SW 1271 (cell line): ENCODE data around the gene CSMD2.
"Not testable (repeated sequence)": the region's sequence is repeated elsewhere in the genome, so short reads cannot be mapped to it uniquely, and the experiment has no call there.

Experiments used
- DNase-seq, 2 experiments: peaks; one replicate each; lab custom pipeline; 2025; lab: John Stamatoyannopoulos, UW

CSMD2 gene

DNA sequence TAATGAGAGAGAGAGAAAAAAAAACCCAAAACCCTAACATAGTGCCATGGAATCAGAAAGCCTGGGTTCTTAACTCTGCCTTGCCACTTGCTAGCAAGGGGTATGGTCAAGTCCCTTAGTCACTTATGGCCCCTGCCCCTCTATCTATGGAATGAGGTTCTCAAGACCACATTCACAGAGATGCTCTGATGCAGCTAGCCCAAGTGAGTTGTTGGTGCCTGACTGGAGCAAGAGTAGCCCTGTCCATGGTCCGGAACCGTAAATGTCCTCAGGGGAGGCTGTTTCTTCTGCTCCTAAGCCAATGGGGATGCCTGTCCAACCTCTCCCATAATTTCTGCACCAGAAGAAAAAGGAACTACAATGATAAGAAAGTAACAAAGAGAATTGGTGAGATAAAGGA, 56.8 kb downstream of the CSMD2 start:
- no peak for DNase-seq

DNA sequence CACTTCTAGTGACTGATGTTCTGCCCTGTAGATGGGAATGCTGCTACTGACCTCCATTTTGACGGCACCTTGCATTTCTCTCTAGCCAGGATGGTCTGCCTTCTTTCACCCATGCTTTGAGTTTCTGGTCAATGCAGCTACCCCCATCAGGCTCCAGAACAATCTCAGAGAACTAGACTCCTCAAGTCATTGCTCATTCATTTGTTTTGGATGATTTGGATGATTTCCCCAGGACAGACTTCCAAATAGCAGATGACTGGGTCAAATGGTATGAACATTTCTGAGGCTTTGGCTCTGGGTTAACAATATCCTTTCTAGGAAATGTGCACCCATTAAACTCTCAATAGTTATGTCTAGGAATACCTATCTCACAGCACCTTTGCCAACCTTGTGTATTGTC, 63.9 kb downstream of the CSMD2 start:
- peak in 1 of 2 experiments; percentile 30 for DNase-seq

DNA sequence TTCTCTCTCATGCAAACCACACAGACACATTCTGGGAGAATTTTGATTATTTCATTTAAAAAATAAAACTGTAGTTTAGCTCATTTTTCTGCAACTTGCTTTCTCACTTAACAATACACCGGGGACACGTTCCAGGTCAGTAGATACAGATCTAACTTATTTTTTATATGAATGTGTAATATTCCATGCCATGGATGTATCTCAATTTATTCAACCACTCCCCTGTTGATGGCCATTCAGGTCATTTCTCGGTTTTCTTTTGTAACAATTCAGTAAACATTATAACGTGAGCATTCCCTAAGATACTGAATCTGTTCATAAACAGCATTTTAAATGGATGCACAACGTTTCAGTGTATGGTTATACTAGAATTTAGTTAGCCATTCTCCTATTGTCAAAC, 64.7 kb downstream of the CSMD2 start:
- DNase-seq: no peak

DNA sequence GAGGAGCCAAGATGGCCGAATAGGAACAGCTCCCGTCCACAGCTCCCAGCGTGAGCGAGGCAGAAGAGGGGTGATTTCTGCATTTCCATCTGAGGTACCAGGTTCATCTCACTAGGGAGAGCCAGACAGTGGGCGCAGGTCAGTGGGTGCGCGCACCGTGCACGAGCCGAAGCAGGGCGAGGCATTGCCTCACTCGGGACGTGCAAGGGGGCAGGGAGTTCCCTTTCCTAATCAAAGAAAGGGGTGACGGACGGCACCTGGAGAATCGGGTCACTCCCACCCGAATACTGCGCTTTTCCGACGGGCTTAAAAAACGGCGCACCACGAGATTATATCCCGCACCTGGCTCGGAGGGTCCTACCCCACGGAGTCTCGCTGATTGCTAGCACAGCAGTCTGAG, 72.6 kb downstream of the CSMD2 start:
- DNase-seq: not testable (repeated sequence)

DNA sequence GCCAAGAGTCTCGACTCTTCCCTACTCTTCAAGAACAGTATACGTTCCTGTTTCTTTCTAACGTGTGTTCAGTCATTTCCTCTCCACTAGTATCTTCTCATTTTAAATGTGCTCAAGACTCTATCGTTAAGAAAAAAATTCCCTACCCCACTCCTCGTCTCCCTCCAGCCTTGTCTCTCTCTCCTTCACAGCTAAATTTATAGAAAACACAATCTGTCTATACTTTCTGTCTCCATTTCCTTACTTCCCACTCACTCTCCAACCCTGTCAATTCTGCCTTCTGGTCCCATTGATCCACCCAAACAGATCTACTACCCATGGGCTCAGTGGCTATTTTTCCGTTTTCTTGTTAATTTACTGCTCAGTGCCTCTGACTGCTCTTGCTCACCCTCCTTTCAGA, 75.3 kb downstream of the CSMD2 start:
- DNase-seq: no peak

DNA sequence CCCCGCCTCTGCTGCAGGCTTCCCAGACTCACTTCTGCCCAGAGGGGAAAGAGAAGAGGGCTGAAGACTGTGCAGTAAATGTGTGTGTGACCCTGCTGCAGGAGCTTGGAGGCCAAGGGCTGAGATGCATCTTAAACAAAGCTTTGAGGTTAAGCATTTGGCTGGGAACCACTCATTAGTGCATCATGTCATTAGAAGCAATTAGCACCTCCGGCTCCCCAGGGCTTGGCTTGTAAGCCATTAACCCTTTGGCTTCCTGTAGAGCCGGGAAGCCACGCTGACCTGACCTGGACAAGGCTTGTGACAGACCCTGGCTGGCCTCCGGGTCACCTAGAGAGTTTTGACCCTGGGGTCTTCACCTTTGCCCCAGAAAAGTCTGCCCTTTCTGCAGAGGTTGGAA, 77.0 kb downstream of the CSMD2 start:
- no peak for DNase-seq

DNA sequence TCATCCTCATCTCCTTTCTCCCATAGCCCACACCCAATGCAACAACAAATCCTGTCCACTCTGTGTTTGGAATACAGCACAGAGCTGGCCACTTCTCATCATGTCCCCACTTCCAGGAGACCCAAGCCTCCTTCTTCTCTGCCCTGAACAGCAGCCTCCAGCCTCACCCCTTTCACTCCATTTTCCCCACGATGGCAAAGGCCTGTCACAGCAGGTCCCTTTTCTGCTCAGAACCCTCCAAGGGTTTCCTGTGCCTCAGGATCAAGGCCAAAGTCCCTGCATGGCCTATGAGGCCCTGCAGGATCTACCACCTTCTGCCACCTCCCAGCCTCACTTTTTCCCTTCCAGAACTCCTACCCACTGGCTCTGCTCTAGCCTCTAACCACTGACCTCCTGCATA, 78.5 kb downstream of the CSMD2 start:
- no peak for DNase-seq

DNA sequence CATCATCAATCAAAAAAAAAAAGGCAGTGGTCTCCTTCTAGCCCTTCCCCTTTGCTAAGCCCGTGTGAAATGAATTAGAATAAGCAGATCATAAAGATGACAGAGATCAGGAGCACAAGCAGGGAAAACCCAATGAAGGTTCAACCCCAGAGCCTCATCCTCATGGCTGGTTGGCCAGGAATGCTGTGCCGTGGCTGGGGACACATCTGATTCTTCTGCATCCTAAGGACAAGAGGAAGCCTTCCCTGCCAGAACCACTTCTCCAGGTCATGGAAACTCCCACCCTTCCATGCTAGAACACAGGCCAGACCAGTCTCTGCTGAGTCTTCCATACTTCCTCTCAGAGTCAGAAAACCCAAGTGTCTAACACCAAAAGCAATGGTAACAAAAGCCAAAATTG, 81.1 kb downstream of the CSMD2 start:
- DNase-seq: no peak

DNA sequence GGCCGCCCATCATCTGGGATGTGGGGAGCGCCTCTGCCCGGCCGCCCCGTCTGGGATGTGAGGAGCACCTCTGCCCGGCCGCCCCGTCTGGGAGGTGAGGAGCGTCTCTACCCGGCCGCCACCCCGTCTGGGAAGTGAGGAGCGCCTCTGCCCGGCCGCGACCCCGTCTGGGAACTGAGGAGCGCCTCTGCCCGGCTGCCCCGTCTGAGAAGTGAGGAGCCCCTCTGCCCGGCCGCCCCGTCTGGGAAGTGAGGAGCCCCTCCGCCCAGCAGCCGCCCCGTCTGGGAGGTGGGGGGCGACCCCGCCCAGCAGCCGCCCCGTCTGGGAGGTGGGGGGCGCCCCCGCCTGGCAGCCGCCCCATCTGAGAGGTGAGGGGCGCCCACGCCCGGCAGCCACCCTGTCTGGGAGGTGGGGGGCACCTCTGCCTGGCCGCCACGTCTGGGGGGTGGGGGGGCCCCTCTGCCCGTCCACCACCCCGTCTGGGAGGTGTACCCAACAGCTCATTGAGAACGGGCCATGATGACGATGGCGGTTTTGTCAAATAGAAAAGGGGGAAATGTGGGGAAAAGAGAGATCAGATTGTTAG, 82.9 kb downstream of the CSMD2 start:
- not testable (repeated sequence) for DNase-seq

DNA sequence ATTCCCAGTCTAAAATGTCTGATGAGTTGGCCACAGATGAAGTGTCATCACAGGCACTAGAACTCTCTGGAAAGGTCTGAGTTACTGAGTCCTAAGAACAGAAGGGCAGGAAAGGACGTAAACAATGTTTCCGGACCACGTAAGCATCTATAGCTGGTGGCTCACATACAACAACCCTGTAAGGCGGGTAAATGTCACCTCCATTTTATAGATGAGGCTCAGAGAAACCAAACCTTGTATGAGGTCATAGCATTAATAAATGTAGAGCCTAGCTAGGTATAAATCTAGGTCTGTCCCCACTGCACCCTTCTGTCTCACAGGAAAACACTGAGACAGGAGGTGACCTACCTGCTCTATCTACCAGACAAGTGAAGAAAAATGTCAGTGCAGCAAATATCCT, 86.6 kb downstream of the CSMD2 start:
- DNase-seq: no peak

DNA sequence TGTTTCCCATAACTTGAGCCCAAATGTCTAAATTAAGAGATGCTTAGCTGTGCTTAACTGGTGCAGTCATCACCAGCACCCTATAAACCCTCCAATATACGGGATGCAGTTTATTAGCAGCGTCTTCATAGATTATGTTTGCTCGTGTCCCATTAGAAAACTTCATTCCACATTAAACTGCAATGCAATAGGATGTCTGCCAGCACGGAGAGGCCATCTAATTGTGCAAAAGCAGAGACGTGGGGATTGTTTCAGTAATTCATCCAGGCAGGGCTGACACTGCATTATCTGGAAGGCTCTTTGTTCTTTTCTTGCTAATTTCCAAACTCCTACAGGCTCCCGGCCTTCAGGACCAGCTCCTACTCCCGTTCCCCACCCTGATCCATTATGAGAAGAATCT, 89.5 kb downstream of the CSMD2 start:
- DNase-seq: no peak

DNA sequence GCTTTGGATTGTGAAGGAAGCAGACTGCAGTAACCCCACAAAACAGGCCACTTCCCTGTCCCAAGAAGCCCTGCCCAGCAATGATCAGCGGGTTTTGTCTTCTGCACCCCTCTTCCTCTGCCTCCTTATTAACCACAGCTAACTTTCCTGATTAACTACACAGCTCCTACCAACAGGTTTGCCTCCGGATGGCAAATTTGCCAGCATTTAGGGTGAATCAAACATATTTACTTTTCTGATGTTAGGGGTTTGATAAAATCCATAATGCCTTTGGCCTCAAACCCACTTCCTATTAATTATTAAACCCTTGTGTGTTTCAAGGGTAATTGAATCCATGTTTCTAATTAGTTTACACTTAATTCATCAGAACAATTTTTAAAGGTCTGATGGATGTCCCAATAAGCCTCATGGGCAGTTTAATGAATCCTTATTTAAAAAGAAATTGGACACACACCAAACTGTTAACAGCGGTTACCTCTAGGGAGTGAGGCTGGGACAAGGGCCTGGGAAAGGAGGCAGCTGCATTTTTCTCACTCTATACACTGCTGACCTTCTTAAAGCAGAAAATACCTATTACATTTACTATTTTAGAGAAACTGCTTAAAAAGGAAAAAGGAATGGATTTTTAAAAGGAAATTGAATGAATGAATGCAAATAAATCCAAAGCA, 91.9 kb downstream of the CSMD2 start:
- no peak for DNase-seq

DNA sequence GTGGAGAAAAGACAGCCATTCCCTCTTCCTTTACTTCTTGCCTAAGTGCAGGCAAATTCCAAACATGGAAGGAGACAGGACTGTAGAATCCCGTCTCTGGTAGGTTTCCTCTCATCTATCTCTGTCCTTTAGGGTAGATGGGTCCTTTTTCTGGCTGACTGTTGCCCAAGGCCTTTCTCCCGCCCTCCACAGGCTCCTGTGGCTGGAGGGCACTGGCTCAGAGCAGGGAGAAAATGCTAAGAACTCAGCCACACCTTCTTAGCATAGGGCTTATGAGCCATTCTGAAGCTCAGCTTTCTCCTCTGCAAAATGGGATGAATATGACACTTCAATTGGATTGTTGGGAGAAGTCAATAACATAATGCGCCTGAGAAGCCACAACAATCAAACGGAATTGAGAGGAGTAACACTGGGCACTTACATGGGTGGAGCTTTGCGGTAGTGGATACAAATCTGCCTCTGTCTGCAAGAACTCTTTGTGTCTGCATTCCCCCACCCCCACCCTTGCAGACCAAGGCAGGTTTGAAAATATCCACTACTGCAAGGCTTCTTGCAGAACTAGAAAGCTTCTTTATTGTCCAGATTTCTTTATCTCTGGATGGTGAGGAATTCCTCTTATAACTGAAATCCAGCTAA, 94.7 kb downstream of the CSMD2 start:
- DNase-seq: no peak

DNA sequence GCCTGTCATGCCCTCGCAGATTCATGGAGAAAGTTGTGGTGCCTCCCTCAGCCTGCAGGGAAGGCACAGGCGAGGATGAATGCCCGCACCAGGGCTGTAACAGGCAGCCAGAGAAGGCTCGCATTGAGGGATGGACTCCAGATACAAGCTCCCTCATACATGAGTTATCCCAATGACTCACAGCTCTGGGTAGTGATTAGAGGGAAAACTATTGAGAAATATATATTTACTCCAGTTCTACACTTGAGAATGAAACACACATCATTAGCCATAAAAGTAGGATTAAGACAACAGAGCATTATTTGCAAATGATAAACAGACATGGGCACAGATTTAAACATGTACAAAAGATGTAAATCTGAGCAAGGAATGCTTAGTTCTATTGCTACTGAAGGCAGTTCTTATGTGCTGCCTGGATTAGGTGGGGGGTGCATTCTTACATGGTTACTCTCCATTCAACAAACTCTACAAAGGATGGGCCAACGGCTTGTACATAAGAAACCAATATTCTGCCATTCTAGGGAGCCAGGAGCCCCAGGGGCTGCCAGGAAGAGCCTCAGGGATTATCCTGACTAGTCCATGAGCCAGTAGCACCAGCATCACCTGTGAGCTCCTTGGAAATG, 97.9 kb downstream of the CSMD2 start:
- peak; percentile 6 to 8 for DNase-seq

DNA sequence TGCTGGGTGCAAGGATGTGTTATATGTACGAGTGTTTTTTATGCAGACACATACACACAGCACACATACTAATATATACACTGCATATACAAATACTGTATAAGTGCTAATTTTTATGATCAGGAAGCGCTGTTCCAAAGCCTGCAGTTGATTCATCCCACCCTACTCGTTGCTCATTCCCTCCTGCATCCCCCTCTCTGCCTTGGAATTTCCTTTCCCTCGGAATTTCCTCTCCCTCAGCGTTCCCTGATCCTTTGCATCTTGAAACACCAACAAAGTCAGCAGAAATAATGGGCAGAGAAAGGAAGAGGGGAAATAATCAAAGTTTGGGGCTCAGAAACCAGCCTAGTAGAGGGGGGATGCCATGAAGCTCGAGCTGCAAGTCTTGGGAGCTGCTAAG, 98.9 kb downstream of the CSMD2 start:
- no peak for DNase-seq

DNA sequence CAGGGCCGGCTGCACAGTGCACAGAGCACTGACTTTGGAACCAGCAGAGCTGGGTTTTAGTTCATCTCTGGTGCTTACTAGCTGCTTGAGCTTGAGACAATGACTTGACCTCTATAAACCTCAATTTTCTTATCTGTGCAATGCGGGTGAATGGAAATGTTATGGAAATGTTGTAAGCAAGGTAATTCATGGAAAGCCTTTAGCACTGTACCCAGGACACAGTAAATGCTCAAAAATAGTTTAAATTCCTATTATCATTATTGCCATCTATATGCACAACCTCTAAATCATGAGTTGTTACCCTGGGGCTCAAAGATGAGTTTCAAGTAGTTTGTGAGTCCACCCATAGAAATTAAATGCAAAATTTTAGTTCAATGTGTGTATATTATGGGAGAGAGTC, 99.5 kb downstream of the CSMD2 start:
- no peak for DNase-seq

DNA sequence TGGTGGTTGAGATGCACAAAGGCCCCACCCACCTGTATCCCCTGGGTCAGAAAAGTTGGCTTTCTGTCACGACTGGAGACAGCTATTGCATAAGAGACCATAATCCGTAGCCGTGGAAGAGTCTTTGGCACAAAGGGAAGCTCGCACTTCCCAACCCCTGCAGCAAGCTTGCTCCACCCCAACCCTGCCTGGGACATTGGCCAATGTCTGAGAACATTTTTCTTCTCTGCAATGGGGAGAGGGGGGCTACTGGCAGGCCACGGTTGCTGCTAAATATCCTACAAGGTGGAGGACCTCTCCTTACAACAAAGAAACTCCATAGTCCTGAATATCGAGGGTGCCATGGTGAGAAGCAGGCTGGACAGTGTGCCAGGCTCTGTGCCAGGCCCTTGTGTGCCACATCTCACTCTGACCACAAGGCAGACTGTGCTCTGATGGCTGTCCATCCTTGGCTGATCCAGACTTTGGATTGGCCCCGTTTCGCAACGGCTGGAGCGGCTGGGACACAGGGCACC, 104.1 kb downstream of the CSMD2 start:
- DNase-seq: no peak

DNA sequence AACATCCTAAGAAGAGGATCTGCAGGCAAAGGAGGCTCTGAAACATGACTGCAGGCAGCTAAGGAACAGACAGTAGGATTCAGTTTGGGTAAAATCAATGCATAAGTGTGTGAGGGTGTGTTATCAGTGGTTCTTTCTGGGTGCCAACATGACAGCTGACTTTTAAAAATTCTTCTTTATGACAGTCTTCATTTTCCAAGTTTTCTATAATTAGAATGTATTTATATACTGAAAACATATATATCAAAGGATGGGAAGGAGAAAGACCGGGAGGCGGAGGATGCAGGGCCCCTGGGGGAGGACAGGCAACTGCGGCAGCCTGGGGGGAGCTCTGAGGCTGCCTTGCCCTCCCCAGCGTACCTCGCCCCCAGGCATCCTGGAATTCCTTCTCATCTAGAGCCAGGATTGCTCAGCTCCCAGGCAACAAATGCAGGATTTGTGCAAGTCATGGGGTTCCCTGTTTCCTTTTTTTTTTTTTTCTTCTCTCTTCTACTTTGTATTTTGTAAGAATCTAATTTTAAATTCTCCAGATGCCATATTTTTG, 104.8 kb downstream of the CSMD2 start:
- no peak for DNase-seq

DNA sequence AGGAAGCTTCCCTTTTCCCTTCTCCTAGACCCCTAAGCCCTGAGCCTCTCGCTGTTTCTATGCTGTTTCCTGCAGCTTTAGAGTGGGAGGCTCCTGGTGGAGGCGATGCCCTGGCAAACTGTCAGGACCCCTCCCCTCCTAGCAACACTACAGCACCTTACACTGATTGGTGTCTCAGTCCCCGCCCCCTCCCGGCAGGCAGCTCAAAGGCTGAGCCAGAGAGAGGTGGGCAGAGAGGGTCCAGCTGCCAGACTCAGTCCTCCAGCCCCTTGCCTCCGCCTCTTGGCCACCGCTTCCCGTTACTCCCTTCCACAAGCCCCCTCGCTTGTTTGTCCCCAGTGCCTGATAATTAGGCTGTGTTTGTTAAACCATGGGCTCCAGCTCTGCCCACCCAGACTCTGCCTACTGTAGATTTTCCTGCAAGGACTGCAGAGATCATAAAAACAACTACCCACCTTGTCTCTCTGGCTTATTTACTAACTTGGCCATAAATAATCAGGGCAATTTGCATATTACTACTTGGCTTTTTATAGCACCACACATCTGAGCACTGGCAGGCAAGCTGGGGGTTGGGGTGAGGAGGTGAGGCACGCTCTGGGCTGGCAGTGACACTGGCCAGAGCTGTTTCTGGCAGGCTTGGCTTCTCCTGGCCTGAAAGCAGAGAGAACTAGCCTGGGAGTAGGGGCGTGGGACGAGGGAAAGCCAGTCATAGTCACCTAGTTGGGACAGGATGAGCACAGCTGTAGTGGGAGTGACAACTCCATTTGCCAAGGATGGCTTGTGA, 107.5 kb downstream of the CSMD2 start:
- DNase-seq: no peak

DNA sequence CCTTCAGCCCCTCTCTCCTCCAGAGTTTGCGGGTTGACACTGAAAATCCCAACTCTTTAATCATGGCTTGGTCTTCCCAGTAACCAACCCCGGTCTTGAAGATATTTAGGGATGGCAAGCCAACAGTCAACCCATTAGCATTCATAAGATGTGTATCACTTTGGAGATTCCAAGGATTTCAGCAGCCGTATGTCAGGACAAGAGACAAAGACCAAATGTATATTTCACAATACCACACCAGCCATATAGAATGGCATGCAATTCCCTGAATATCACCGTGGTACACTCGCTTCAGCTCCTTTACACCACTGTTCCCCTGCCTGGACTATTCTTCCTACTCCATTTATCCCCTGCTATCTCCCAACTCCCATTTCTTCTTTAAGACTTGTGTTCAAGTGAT, 109.2 kb downstream of the CSMD2 start:
- no peak for DNase-seq

DNA sequence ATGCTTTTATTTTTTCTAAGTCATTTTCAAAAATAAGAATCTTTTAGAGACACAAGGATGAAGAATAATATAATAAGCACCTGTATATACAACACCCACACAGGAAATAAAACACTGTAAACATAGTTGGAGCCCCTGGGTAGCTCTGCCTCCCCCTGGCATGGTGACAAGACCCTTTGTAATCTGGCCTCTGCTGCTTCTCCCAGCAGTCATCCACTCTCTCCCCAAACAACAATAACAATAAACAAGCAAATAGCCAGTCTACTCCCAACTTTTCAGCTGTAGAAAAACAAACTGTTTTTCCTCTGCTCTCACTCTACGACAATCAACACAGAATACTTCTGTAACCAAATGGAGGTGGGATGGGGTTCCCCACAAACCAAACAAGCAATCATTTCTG, 110.1 kb downstream of the CSMD2 start:
- no peak for DNase-seq

DNA sequence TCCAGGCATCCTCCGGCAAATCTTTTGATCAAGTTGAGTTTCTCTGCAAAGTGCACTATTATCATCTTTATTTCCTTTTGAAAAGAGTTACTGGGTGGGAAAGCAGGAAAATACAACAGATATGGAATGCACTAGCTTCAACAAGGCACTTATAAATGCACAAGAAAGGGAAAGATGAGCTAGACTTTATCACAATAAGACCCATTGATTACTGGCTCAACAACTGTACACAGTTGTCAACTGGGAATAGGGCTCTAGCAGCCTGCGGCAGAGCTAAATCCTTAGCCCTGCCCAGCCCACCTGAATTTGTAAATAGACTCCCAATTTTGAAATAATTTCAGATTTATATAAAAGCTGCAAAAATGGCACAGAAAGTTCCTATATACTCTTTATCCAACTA, 111.4 kb downstream of the CSMD2 start:
- no peak for DNase-seq
